GM13976 (cell line): ENCODE data around the gene RIPK3.
"Not testable (repeated sequence)": the region's sequence is repeated elsewhere in the genome, so short reads cannot be mapped to it uniquely, and the experiment has no call there.

Source experiments
- DNase-seq: peaks from one replicate; pipeline ENCODE4 v3.0.0; 2012; ENCODE audit warnings: low spot score
- CTCF ChIP-seq: IDR thresholded peaks from 2 replicates; pipeline ENCODE4 v1.5.1; 2012; ENCODE audit warnings: borderline replicate concordance, mild to moderate bottlenecking; ENCODE audit not compliant: insufficient read depth; ENCODE audit errors: extremely low read depth, missing control alignments, control extremely low read depth
- in situ Hi-C: fragments of 300-500 bp; cut with MboI; formaldehyde crosslinking; loops from one replicate; pipeline ENCODE4 v1.12.0; 2022; ENCODE audit warnings: low sequenced_read_pairs, mixed read lengths, inconsistent platforms; ENCODE audit not compliant: unreplicated experiment

The RIPK3 gene

GRCh38 chr14:24339284-24340151, at the start of gene RIPK3:
Gene RIPK3, minus strand, starts transcription at chr14:24339991. Its CDS starts 165 bp downstream, at chr14:24339826.
- no peak for TF ChIP-seq CTCF
- DNase-seq = peak; percentile 81
- in situ Hi-C loops = loop anchor here (25.0 kb wide), 1 partner anchor 348 kb away; no protein-coding TSS in a partner anchor

GRCh38 chr14:24389226-24389848, 49.5 kb upstream of the RIPK3 start:
- in situ Hi-C loops = no loop called here
- no peak for TF ChIP-seq CTCF
- no peak for DNase-seq

GRCh38 chr14:24388474-24389179, 48.8 kb upstream of the RIPK3 start:
- in situ Hi-C loops = no loop called here
- no peak for TF ChIP-seq CTCF
- DNase-seq = no peak

- DNase-seq, in situ Hi-C loops: not testable (repeated sequence)
Observed at GRCh38 chr14:24387579-24387978, 47.8 kb upstream of the RIPK3 start.

- TF ChIP-seq CTCF = no peak
- no peak for DNase-seq
- in situ Hi-C loops = no loop called here
Observed at GRCh38 chr14:24387009-24387345, 47.2 kb upstream of the RIPK3 start.

- TF ChIP-seq CTCF = no peak
- DNase-seq = no peak
- in situ Hi-C loops = no loop called here
Observed at GRCh38 chr14:24385524-24385923, 45.7 kb upstream of the RIPK3 start.
